G401.6 (cell line): ENCODE data around the gene FOXK1.

Experiments used
- FAIRE-seq: peaks from 2 replicates; lab custom pipeline; 2012; peaks lifted over from hg19 to GRCh38; lab: Jason Lieb, UNC

The FOXK1 gene

DNA sequence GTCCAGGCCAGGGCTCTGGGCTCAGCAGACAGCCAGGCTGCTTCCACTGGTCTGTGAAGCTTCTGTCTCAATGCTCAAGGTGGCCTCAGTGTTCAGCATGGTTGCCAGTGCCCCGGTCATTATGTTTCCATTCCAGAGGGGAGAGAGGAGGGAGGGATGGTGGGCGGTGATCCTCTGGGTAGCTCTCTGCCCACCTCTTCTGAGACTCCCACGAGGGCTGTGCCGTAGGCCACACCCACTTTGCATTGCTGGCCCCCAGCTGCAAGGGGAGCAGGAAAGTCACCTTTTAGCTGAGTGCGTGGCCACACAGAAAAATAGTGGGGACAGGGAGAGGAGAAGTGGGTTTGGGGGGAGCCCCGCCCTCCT is 42.5 kb downstream of the FOXK1 start:
- no peak for FAIRE-seq

DNA sequence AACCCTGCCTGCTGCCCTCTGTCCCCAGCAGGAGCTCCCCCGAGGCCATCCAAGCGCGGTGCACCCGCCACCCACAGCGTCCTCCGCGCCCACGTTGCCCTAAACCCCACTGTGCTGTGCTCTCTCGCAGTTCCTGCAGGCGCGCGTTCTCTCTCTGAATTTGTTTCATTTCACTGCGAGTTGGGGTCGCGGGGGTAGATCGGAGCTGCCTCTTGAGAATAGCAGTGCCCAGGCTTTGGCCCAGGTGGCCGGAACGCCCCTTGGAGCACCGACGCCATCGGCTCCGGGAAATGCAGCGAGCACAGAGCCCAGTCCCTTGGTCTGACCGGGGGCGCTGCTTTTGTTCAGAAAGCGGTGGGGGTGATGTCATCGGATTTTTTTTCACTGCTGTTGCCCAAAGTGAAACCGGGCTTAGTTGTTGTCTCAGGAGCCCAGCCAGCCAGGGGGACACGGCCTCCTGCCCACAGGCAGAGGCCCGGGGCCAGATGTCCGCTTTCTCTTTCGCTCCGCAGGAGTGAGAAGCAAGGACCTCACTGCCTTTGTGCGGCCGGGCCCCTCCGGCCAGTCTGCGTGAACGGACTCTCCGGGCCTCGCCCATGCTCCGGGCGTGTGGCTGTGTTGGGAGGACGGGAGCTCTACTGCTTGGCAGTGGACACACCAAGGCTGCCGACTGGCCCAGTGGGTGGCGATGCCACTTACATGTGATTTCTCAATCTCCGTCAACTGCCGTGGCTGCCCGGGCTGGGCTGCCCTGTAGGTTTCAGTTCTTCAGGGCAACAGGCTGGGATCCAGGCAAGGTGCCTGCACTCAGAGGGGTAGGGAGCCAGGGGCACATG is 43.1 kb downstream of the FOXK1 start:
- FAIRE-seq = no peak

DNA sequence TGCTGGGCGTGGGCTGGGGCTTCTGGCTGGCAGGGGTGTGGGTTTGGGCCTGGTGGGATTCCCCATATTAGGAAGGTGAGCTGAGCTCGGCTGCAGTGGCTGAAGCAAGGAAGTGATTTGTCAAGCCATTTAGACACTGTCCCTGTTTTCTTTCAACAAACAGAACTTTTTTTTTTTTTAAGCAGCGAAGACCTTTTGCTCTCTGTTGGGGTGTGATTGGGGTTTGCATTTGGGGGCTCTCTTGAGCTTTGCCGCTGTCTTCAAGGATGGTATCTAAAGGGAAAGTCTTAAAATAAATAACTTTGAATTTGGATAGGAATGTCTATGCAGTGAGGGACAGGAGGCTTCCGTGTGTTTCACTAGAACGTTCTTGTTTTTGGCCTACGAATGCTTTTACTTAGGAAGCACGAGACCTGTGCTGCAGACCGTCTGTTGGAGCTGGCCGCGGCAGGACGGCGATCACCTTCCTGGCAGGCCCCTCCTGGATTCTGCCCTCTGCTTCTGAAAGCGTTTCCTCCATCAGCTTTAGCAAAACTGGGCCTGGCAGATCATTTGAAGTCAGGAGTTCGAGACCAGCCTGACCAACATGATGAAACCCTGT is 43.9 kb downstream of the FOXK1 start:
- no peak for FAIRE-seq

DNA sequence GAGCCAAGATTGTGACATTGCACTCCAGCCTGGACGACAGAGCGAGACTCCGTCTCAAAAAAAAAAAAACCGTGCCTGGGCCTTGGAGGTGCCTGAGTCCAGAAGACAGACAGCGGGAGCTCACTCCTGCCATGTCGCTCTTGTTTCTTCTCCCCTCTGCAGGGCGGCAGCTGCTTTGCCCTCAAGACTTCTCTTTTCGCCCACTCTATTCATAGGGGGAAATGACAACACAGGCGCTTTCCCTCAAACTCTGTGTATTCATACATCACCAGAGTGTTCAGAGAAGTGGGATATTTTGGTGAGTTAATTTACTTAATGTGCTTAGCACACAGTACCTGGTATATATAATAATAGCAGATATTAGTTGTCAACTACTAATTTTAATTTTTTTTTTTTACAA is 44.5 kb downstream of the FOXK1 start:
- FAIRE-seq = no peak

DNA sequence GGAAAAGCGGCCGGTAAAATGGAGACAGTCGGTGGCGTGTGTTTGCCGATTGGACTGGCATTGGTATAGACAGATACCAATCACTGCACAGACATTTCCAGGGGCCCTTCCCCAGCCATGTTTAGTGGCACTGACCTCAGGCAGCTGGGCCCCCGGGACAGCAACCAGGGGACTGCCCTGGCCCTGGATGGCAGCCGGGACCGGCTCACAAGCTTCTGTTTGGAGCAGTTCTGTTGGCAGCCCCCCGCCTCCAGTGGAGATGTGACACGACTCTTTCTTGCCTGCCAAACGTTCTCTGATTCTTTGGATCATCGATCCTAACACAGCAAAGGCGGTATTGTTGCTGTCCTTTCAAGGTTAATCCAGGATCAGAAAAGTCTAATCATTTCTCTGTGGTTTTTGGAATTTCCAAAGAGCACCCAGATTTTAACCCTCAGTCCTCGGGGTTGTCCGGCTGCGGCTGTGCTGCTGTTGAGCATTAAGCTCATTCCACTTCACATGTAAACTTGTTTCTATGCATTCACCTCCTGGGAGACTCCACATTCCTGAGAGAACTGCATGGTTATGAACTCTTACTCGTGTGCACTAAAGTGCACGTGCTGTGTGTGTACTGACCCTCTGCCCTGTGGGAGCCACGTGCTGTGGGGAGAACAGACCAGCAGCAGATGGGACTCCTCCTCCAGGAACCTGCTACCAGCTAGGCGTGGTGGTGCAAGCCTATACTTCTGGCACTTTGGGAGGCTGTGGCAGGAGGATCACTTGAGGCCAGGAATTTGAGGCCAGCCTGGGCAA is 46.0 kb downstream of the FOXK1 start:
- no peak for FAIRE-seq

DNA sequence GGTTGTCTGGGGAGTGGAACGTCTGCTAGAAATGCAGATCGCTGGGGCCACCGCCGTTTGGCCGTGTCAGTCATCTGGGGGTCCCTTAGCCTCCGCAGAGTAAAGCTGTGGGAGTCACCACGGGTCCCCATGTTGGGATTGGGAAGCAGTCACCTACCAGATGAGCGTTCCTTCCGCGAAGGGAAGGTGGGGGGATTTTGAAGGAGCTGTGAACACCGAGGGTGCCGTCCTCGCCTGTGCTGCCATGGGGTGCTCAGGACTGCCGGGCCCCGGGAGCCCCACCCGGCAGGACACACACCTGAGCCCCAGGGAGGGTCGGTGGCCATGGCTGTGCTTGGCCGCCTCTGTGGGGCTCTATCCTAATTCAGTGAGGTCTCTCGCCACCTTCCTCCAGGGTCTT is 47.2 kb downstream of the FOXK1 start:
- FAIRE-seq = no peak

DNA sequence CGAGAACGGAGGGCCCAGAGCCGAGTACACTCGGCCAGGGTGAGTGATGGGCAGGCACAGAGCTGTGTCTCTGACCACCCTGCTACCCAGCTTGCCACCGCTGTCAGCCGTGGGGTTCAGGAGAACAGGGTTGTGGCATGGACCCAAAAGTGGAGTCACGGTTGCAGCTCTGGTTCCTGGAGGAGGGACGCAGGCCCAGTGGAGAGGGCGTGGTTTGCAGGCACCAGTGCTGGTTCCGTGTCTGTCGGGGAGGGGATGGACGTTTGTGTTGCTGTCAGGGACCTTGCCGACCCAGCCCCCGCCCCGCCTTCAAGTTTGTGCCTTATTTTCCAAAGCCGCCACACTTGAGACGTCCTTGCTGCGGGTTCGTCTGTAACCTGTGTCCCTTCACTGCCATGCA is 48.2 kb downstream of the FOXK1 start:
- FAIRE-seq = no peak

DNA sequence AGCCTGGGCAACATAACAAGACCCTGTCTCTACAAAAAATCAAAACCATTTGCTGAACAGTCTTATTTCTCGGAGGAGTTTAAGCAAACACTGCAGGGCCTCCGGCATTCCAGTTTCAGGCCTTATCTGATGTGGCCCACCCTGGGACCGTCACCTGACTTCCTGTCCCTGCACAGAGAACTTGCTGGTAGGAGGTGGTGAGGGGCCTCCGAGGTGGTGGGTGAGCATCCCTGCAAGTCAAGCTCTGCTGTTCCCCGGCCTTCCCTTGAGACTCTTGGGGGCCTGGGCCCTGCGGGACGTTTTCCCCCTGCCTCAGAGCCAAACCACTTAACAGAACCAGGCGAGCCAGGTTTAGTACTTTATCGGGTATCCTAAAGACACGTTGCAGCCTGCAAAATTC is 48.9 kb downstream of the FOXK1 start:
- no peak for FAIRE-seq

DNA sequence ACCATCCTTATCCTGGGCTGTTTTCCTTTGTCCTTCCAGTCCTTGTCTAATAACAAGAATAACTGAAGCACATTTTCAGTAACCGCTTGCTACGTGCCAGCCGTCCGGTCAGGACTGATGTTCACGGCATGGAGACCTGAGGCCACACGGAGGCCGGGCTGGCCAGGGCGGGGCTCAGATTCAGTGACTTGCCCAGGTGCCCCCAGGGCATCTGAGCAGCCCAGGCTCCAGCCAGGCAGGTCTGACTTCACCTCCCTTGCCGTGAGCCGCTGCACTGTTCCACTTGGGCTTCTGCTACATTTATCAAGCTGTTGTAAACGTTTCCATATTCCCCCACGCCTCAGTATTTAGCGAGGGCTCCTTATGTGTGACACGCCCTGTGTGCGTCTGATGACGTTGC is 49.7 kb downstream of the FOXK1 start:
- FAIRE-seq = no peak

DNA sequence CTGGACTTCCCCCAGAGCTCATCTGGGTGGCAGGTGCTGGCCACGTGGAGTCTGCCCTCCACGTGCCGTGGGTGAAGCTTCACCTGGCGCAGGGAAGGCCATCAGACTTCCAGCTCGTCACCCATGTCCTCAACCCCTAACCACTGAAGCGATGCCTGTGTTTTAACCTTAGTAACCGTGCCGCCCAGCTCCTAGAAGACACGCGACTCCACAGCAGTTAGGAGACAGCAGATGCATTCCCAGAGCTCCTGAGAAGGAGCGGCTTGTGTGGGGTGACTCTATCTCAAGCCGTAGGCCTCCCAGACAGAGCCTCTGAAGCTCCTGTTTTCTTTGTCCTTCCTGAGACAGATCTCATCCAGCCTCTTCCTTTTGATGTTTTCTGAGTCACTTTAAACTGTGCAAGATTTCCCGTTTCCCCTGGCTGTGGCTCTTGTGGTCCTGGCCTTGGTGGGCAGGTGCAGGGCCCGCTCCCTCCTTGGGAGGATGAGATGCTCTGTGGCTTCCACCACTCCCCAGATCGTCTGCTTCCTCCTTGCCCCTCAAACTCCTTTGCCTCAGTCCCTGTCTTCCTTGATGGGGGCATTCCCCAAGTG is 51.9 kb downstream of the FOXK1 start:
- no peak for FAIRE-seq

DNA sequence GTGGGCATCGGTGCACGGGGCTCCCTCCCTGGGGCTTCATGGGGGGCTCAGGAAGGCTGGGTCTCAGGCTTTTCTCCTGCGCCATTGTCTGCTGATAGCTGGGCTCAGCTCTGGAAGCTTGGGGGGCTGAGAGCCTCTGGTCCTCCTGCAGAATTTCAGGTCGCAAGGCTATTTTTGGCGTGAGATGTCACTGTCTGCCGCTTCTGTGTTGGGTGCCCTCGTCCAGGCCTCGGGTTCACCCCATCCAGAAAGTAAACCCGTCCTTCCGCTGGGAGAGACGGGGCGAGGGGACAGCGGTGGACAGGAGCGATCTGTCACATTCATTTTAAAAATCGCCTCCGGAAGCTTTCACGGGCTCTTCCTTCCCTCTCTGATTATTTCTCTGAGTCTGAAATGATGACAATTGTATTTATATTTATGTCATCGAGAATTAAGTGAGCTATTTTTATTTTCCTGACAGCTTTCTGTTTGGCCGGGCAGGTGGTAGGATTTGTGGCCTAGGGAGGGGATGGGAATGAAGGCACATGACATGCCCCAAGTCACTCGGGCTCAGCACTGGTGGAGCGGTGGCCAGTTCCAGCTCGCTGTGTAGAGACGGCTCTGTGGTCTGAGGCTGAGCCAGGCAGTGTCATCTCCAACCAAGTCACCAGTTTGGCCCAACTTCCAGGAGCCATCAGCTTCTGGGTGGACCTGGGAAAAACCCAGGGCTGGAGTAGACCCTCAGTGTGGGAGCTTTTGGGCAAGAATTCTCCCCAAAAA is 52.7 kb downstream of the FOXK1 start:
- no peak for FAIRE-seq

DNA sequence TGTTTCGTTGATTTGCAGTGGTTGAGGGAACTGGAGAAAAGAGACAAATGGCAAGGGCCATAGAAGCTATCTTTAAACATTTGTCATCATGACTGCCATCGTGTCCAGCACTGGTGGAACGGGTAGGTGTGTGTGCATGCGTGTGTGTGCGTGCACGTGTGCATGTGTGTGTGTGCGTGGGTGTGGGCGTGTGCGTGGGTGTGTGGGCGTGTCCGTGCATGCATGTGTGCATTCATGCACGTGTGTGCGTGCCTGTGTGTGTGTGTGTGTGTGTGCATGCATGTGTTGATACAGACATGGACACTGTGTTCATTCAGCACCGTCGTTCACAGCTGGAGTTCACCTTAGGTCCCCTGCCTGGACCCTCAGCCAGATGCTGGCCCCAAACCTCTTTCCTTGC is 55.2 kb downstream of the FOXK1 start:
- FAIRE-seq = no peak

DNA sequence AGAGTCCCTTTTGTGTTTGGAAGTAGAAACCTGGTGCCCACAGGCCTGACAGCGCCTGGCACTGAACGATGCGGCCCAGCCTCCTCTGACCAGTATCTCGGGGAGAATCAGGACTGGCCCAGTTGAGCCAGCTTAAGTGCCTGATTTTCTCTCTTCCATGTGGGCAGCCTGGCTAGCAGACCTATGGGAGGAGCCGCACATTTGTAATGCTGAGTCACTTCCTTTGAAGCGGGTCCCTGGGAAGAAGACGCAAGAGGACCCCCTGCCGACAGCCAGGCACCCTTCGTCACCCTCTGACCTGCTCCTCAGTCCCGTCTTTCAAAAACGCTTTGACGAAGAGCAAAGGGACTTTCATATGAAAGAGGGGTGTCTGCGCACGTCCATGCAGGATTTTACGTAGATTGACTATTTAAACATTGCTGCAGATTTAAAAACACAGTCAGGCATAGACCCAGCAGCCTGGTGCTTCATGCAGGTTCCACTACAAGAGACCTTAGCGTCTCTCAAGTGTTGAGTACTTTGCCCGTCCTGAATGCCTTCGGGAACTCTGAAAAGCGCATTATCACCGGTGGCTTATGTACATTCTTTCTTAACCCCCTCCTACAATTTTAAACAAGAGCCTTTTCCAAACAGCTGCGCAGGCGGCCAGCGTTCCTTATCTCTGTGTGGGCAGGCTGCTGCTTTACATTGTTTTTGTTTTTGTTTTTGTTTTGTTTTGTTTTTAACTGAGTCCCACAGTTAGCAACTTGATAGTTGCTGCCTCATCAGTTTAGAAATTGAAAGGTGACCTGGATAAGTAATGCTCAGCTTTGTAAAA is 56.8 kb downstream of the FOXK1 start:
- no peak for FAIRE-seq

DNA sequence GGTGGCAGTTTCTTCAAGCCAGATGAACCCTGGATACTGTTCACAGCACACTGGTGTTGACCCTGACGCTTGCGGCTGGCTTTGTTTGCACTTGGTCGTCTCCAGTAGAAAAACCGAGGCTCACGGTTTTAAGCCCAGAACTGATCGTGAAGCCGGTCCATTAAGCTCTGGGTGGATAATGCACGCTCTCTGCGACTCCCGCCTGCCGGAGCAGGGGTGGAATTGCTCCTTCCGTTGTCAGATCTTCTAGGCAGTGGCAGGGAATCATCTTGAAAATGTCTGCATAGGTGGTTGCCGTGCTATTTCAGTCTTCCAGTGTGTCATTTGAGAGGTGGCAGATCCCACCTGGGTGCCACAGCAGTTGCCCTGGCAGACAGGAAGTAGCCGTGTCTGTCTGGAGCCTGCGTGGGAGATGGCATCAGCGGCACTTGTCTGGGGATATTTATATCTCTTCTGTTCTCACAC is 57.5 kb downstream of the FOXK1 start:
- FAIRE-seq = no peak

DNA sequence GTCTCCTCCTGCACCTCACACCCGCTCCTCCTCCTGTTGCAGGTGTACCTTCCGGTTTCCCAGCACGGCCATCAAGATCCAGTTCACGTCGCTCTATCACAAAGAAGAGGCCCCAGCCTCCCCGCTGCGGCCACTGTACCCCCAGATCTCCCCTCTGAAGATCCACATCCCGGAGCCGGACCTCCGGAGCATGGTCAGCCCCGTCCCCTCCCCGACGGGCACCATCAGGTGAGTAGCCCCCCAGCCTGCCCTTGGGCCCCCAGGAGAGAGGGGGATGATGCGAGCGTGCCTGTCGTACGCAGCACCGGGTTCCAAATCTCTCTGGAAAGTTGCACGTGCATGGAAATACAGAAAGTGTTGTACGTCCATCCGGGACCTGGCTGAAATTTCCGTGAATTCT is 58.7 kb downstream of the FOXK1 start:
- FAIRE-seq = no peak

DNA sequence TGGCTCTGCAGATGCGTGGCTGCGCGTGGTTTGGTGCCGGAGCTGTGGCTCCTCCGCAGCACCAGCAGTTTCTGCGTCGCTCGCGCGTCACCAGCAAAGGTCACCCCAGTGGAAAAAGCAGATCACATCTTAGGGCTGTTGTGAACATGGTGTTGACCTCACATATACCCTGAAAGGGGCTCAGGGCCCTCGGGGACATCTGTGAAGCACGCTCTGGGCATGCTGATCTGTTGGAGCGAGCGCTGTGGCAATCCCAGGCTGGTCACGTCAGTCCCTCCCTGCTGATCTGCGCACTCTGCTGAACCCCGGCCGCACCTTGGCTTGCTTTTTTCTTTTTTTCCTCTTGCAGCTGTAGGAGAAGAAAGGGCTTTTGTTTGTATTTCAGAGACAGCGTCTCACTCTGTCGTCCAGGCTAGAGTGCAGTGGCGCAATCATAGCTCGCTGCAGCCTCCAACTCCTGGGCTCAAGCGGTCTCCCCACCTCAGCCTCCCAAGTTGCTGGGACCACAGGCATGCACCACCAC is 60.0 kb downstream of the FOXK1 start:
- FAIRE-seq = no peak

DNA sequence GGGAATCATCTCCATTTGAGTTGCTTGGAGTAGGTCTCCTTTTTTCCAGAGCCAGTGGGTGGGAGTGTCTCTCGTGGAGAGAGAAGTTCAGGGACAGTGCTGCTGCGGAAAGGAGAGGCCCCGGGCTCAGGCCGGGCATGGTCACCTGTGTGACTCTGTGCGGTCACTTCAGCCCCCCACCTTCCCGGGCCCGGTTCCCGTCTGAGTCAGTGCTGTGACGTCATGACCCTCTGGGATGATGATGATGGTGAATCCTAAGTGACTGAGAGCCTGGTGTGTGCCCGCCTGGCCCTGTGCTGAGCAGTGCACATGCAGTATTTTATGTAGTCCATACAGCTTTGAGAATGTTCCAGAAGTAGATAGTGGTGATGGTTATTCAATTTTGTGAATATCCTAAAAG is 60.8 kb downstream of the FOXK1 start:
- FAIRE-seq = no peak

DNA sequence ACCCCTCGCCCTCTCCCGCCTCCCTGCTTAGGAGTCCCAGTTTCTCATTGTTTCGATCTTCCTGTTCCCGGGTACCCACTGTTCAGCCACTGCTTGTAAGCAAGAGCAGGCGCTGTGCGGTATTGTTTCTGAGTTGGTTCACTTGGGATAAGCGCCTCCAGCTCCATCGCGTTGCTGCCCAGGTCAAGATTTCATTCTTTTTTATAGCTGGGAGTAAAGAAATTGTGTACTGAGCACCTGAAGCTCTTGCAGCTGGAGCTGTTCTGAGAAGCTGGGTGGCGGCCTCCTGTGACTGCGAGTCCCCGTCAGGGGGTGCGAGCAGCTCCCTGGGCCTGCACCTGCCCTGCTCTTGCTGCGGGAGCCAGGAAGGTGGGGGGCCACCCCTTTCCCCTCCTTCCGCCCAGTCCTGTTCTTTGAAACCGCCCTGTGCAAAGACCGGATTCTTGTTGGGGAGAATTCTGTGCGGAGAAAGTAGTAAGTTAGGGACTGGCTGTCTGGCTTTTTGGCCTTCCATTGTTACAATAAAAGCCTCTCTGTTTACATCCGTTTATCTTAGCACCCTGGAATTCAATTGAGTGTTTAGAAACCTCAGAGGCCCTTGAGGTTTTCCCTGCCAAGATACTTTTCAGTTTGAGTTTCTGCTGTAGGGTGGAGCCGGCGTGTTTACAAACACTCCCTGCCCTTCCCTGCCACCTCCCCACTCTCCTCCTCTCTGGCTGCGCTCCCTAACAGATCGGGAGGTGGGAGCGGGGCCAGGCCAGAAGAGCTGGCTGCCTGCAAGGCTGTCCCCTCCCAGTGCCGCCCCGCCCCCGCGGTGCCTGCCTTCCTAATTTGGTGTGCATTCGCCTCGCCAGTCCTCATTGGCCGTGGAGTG is 62.5 kb downstream of the FOXK1 start:
- no peak for FAIRE-seq

DNA sequence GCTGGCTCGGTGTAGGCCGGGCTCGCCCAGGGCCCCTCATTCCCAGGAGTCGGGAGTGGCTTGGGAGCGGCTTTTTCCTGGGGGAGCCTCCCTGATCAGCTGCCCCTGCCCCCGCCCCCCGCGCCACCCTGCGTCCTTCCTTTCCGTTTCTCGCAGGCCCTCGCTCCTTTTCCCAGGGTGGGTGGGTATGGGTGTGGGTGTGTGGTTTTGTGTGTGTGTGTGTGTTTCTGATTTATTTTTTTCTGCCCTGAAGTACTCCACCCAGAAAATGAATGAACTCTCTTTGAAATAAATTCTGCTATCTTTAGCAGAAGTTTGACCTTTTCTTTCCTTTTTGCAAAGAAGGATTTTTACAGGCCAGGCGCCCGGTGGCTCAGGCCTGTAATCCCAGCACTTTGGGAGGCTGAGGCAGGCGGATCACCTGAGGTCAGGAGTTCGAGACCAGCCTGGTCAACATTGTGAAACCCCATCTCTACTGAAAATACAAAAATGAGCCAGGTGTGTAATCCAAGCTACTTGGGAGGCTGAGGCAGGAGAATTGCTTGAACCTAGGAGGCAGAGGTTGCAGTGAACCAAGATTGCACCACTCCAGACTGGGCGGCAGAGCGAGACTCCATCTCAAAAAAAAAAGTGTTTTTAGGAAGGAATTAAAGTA is 63.3 kb downstream of the FOXK1 start:
- FAIRE-seq = no peak
